ENCODE measurements around the gene SEC61G. TPM values are rescaled to one million over a fixed set of nuclear protein-coding genes. Genes with fewer than 3 reads are reported as not detected.

Gene SEC61G
- total RNA-seq, 1 donor from 2014 or later: 81.5 TPM

- Histone ChIP-seq H3K4me1 (peaks cover 8% of the 10 kb centered on the region), H3K4me3 (no peak overlapping the region), H3K36me3 (no peaks in the 10 kb centered on the region), H3K27ac (no peak overlapping the region), H3K9me3 (no peaks in the 10 kb centered on the region), H3K27me3 (no peaks in the 10 kb centered on the region)
- DNase-seq (ENCODE audit: extremely low spot score in 2 of 2): no peak
- intact Hi-C loops (cut with DNase I): no loop called here
- TF ChIP-seq CTCF (IDR thresholded peaks at IDR 0.05): no peak
Observed at GRCh38 chr7:54796853-54797252, 37.8 kb upstream of the SEC61G start.

- no peak for DNase-seq (ENCODE audit: extremely low spot score in 2 of 2)
- Histone ChIP-seq H3K27ac (no peak overlapping the region), H3K36me3 (no peaks in the 10 kb centered on the region), H3K9me3 (no peaks in the 10 kb centered on the region), H3K4me3 (no peak overlapping the region), H3K27me3 (no peaks in the 10 kb centered on the region), H3K4me1 (peaks cover 8% of the 10 kb centered on the region)
- no peak for TF ChIP-seq POLR2A (IDR thresholded peaks at IDR 0.05)
- TF ChIP-seq CTCF (IDR thresholded peaks at IDR 0.05): no peak
- TF ChIP-seq POLR2AphosphoS5 (IDR thresholded peaks at IDR 0.05; ENCODE audit: insufficient read depth in 1 of 2, low read depth in 1 of 2): no peak
- intact Hi-C loops (cut with DNase I): no loop called here
Observed at GRCh38 chr7:54796150-54796549, 37.1 kb upstream of the SEC61G start.

- Histone ChIP-seq H3K27ac (no peak overlapping the region), H3K9me3 (no peaks in the 10 kb centered on the region), H3K36me3 (no peaks in the 10 kb centered on the region), H3K4me1 (peaks cover 10% of the 10 kb centered on the region), H3K27me3 (no peaks in the 10 kb centered on the region), H3K4me3 (no peak overlapping the region)
- intact Hi-C loops (cut with DNase I): no loop called here
- no peak for DNase-seq (ENCODE audit: extremely low spot score in 2 of 2)
- TF ChIP-seq POLR2A (IDR thresholded peaks at IDR 0.05) (no peak), CTCF (IDR thresholded peaks at IDR 0.05) (no peak), POLR2AphosphoS5 (IDR thresholded peaks at IDR 0.05; ENCODE audit: insufficient read depth in 1 of 2, low read depth in 1 of 2) (no peak)
Observed at GRCh38 chr7:54792383-54792782, 33.4 kb upstream of the SEC61G start.

- Histone ChIP-seq H3K4me3 (no peak overlapping the region), H3K36me3 (no peaks in the 10 kb centered on the region), H3K27ac (no peak overlapping the region), H3K9me3 (no peaks in the 10 kb centered on the region), H3K4me1 (peaks cover 10% of the 10 kb centered on the region), H3K27me3 (no peaks in the 10 kb centered on the region)
- intact Hi-C loops (cut with DNase I): loop anchor here (5.0 kb wide), 1 partner anchor 464 kb away; no protein-coding TSS in a partner anchor
- DNase-seq (ENCODE audit: extremely low spot score in 2 of 2): no peak
- TF ChIP-seq POLR2A (IDR thresholded peaks at IDR 0.05) (no peak), POLR2AphosphoS5 (IDR thresholded peaks at IDR 0.05; ENCODE audit: insufficient read depth in 1 of 2, low read depth in 1 of 2) (peak in 1 of 2 donors; percentile 73), CTCF (IDR thresholded peaks at IDR 0.05) (peak; percentile 5 to 61 (median 55))
Observed at GRCh38 chr7:54788664-54789063, 29.7 kb upstream of the SEC61G start.

- TF ChIP-seq CTCF (IDR thresholded peaks at IDR 0.05): no peak
- no peak for TF ChIP-seq POLR2A (IDR thresholded peaks at IDR 0.05)
- no peak for TF ChIP-seq POLR2AphosphoS5 (IDR thresholded peaks at IDR 0.05; ENCODE audit: insufficient read depth in 1 of 2, low read depth in 1 of 2)
- H3K36me3 ChIP-seq: no peaks in the 10 kb centered on the region
- no peak overlapping the region for H3K4me3 ChIP-seq
- no peaks in the 10 kb centered on the region for H3K9me3 ChIP-seq
- no peak for DNase-seq (ENCODE audit: extremely low spot score in 2 of 2)
- H3K4me1 ChIP-seq: peaks cover 10% of the 10 kb centered on the region
- intact Hi-C loops (cut with DNase I): loop anchor here (5.0 kb wide), 1 partner anchor 467 kb away; no protein-coding TSS in a partner anchor
- H3K27me3 ChIP-seq: no peaks in the 10 kb centered on the region
- H3K27ac ChIP-seq: no peak overlapping the region
Observed at GRCh38 chr7:54785261-54785660, 26.2 kb upstream of the SEC61G start.

Data from vagina (tissue), 2 donors.